Measurements from ENCODE around the gene PIGQ.

PIGQ gene

GRCh38 chr16:590188-590814, 20.5 kb downstream of the PIGQ start:
- DNase-seq (ENCODE audit: low read depth) = no peak
- TF ChIP-seq CTCF (IDR thresholded peaks at IDR 0.05; ENCODE audit: insufficient read depth, low read depth, low read length, missing control alignments) = no peak

GRCh38 chr16:590815-591200, 21.0 kb downstream of the PIGQ start:
- no peak for DNase-seq (ENCODE audit: low read depth)
- peak overlapping the region; percentile 77 for H3K4me3 ChIP-seq (ENCODE audit: low read depth, low read length)
- TF ChIP-seq CTCF (IDR thresholded peaks at IDR 0.05; ENCODE audit: insufficient read depth, low read depth, low read length, missing control alignments) = no peak

More at GRCh38 chr16:590188-590814, 20.5 kb downstream of the PIGQ start:
- H3K4me3 ChIP-seq (ENCODE audit: low read depth, low read length) = peak overlapping the region; percentile 77

GRCh38 chr16:591231-591630, 21.5 kb downstream of the PIGQ start:
- DNase-seq (ENCODE audit: low read depth) = no peak
- H3K4me3 ChIP-seq (ENCODE audit: low read depth, low read length) = no peak overlapping the region
- no peak for TF ChIP-seq CTCF (IDR thresholded peaks at IDR 0.05; ENCODE audit: insufficient read depth, low read depth, low read length, missing control alignments)

GRCh38 chr16:591892-592517, 22.2 kb downstream of the PIGQ start:
- no peak for DNase-seq (ENCODE audit: low read depth)
- no peak overlapping the region for H3K4me3 ChIP-seq (ENCODE audit: low read depth, low read length)

GRCh38 chr16:592518-593306, 22.9 kb downstream of the PIGQ start:
- no peak for DNase-seq (ENCODE audit: low read depth)
- H3K4me3 ChIP-seq (ENCODE audit: low read depth, low read length) = no peak overlapping the region
- TF ChIP-seq CTCF (IDR thresholded peaks at IDR 0.05; ENCODE audit: insufficient read depth, low read depth, low read length, missing control alignments) = no peak

More at GRCh38 chr16:591892-592517, 22.2 kb downstream of the PIGQ start:
- TF ChIP-seq CTCF (IDR thresholded peaks at IDR 0.05; ENCODE audit: insufficient read depth, low read depth, low read length, missing control alignments) = no peak

- H3K4me3 ChIP-seq (ENCODE audit: low read depth, low read length) = no peak overlapping the region
- TF ChIP-seq CTCF (IDR thresholded peaks at IDR 0.05; ENCODE audit: insufficient read depth, low read depth, low read length, missing control alignments) = no peak
- DNase-seq (ENCODE audit: low read depth) = no peak
Measured at GRCh38 chr16:593406-593805, 23.6 kb downstream of the PIGQ start.

All from GM12865 (cell line).